PC-9 (cell line): Measurements from ENCODE around the gene FGF22.

Experiments used
- CTCF ChIP-seq: fragments of 200-600 bp; sonication (generic); conservative IDR thresholded peaks from 2 replicates; pipeline ENCODE4 v1.6.1; 2017; ENCODE audit warnings: mixed run types, antibody characterized with exemption, mild to moderate bottlenecking, moderate library complexity
- EZH2 ChIP-seq: fragments of 200-600 bp; sonication (generic); IDR thresholded peaks from 2 replicates; pipeline ENCODE4 v1.8.0; 2017; ENCODE audit warnings: antibody characterized with exemption, low read depth

- TF ChIP-seq CTCF = no peak; the same call in 1 of the 2 replicates
- no peak for TF ChIP-seq EZH2
These were observed 40.8 kb downstream of the FGF22 start for GRCh38 chr19:680287-681028.
